Fibroblast of mammary gland (primary cell): Measurements from ENCODE around the gene CC2D2A.
A peak's percentile ranks its signal among the peaks of the same experiment; 100 is the strongest.

Experiments used
- DNase-seq: peaks from one replicate; pipeline ENCODE4 v3.0.0-alpha.2; 2010; ENCODE audit warnings: low read depth
- H3K4me3 ChIP-seq: 2 replicates; pipeline ENCODE4 v1.5.1; 2011; ENCODE audit warnings: low read depth, mild to moderate bottlenecking, low read length, moderate library complexity; ENCODE audit not compliant: control insufficient read depth
- TF ChIP-seq, protein P1 (sequence below): conservative IDR thresholded peaks from 2 replicates; pipeline ENCODE4 v1.5.1; 2011; ENCODE audit warnings: low read depth, low read length, inconsistent platforms; ENCODE audit not compliant: control insufficient read depth, insufficient read depth

Gene CC2D2A

DNA sequence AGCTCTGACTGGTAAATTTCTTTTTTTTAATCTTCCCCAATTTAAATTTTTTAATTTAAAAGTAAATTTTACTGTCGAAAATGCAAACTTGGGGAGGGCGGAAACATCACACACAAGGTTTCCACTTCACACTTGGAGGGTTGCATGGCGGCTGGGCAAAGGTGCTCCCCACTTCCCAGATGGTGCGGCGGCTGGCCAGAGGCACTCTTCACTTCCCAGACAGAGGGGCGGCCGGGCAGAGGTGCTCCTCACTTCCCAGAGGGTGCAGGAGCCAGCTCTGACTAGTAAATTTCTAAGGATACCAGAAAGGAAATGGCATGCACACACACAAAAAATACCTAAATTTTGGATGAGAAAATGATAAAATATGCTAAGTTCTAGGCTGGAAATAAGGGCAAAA is 25.4 kb upstream of the CC2D2A start:
- no peak overlapping the region for H3K4me3 ChIP-seq
- no peak for DNase-seq
- TF ChIP-seq, protein P1, sequence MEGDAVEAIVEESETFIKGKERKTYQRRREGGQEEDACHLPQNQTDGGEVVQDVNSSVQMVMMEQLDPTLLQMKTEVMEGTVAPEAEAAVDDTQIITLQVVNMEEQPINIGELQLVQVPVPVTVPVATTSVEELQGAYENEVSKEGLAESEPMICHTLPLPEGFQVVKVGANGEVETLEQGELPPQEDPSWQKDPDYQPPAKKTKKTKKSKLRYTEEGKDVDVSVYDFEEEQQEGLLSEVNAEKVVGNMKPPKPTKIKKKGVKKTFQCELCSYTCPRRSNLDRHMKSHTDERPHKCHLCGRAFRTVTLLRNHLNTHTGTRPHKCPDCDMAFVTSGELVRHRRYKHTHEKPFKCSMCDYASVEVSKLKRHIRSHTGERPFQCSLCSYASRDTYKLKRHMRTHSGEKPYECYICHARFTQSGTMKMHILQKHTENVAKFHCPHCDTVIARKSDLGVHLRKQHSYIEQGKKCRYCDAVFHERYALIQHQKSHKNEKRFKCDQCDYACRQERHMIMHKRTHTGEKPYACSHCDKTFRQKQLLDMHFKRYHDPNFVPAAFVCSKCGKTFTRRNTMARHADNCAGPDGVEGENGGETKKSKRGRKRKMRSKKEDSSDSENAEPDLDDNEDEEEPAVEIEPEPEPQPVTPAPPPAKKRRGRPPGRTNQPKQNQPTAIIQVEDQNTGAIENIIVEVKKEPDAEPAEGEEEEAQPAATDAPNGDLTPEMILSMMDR = no peak

DNA sequence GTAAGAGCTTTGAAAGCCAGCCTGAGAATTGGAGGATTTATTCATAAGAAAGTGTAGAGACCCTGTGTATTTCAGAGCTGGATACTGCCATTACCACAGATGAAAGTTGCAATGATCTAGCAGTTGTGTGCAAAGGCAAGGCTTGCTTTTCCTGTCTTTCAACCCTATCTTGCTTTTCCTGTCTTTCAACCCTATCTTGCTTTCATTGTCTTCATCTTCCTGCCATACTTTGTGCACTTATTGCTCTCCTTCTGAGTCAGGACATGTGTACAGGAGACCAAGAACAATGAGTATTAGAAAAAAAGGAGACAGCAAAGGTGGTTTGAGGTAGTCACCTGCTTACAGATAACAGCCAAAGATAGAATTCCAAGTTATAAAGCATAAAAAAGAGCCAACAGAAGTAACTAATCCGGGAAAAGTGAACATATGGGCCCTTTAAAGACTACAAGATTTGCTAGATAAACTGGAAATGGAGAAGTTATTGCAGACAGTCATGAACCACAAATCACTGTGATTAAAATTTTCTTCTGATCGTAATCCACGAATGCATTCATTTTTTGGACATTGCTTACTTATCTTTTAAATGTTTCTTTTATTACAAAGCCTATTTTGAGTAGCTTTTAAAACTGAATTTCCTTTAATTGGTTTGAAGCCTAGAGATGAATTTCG is 24.7 kb upstream of the CC2D2A start:
- H3K4me3 ChIP-seq = no peak overlapping the region
- no peak for DNase-seq
- TF ChIP-seq, protein P1 = no peak

DNA sequence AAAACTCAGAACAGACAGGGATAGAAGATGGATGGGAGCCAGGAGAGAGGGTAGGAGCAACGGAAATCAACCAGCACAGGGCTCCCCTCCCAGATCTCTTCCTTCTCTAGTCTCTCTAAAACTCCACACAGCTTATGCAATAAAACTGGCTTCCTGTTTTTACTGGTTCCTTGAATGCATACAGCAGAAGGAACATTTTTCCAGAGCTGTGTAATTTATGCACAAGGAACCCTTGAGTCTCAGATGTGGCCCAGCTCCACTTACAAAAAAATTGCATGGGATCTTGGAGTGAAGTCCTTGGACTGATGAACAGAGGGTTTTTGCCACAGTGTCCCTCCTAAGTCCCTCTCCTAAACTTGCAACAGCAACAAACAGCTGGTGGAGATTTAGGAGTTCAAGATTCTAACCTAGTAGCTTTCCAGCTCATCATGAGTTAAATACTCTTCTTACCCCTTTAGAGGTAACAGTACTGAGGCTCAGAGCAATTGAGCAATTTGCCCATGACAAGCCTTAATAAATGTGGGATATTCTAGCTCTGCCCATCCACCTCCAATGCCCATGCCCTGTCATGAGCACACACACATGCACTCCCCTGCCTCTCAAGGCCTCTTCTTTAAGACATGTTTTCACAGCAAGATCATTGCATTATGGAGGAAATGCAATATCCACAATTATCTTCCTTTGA is 18.4 kb upstream of the CC2D2A start:
- H3K4me3 ChIP-seq = no peak overlapping the region
- peak; percentile 60 for DNase-seq
- TF ChIP-seq, protein P1 = no peak

DNA sequence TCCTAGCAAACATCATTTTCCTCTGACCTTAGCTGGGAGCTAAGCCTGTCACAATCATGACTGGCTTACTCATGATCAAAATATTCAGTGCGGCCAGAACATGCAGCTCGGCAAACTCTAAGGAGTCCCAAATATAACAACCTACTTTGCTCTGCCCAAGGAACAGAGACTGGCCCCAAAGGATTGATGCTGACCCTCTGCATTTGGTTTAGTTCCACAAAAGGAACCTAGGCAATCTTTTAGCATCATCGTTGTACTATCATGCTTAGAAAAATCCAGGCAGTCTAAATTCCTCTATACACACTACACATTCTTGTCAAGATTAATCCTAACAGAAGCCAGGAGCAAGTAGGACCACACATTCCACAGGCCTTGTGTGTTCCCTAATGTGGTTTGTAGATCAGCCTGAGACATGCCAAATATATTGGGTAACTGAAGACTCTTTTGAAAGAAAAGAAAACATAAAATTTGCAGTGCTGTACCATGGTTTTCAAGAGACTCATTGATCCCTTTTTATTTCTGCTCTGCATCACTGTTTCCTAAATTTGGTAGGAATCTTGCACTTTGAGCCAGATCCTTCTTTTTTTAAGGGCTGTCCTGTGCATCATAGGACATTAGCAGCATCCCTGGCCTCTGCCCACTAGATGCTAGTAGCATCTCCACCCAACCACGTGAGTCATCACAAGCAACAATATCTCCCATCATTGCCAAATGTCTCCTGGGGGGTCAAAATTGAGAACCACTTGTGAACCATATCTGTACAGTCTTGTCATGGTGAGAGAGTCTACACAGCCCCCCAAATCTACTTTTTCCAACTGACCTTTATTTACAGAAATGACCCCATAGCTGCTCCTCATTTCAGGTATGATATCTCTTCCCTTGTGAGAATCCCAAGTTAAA is 17.6 kb upstream of the CC2D2A start:
- no peak overlapping the region for H3K4me3 ChIP-seq
- TF ChIP-seq, protein P1 = no peak

DNA sequence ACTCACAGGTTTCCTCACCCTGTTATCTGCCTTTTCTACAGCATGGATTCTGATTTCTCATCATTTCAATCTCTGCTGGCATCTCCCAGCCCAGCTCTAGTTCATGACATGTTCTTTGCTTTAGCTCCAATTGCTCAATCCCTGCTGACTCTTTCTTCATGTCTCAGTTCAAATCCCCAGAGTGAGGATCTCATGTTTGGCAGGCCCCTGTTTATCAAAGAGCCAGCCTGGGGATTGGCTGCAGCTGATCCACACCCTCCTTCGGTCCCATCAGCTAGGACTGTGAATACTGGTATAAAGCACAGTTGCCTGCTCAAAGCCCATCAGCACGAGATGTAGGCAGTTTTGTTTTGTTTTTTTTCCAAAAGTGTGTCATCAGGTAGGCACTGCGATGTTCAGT is 14.4 kb upstream of the CC2D2A start:
- TF ChIP-seq, protein P1 = no peak
- peak; percentile 95 for DNase-seq
- no peak overlapping the region for H3K4me3 ChIP-seq

More for the DNA sequence above, 17.6 kb upstream of the CC2D2A start:
- peak; percentile 97 for DNase-seq

DNA sequence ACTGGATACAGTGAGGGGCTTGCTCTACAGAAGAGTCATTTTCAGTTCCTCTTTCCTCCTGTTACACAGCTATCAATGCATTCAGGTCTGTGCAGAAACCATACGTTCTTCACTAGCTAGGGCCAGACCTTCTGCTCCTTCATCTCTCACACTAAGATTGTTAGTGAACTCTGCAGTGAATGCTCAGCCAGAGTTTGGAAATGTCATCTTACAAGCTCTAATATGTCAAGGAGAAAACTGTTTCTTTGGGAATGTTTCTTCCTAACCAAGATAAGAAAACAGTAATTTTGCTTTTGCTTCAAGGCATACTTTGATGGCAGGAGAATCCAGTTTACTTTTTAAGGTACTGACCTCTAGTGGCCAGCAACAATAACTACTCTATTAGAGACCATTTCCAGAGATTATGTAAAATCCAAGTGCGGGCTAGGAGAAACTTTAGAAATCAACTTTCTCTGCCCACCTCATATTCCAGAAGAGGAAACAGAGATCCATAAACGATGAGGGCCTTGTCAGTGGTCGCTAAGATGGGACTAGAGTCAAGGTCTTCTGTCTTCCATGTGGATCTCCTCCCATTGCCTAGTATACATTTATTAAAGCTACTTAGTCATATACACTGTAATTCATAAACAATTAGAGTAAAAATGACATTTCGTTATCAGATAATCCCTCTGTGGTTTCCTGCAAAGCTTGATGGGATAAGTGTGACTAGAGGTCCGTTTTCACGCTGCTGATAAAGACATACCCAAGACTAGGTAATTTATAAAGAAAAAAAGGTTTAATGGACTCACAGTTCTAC is 12.1 kb upstream of the CC2D2A start:
- DNase-seq = peak; percentile 71
- TF ChIP-seq, protein P1 = peak; percentile 70
- no peak overlapping the region for H3K4me3 ChIP-seq
